Posterior vena cava (tissue), 2 donors: ENCODE results near the gene OR5H2. TPM values are rescaled to one million over a fixed set of nuclear protein-coding genes. Genes with fewer than 3 reads are reported as not detected.
"Not testable (repeated sequence)": the region's sequence is repeated elsewhere in the genome, so short reads cannot be mapped to it uniquely, and the experiment has no call there.

Experiments used
- DNase-seq: peaks from one replicate; pipeline ENCODE4 v3.0.0-alpha.2; 2020; ENCODE audit warnings: low spot score
- intact Hi-C, 2 donors: fragments of 100-400 bp; cut with DNase I; formaldehyde crosslinking; loops; one replicate each; pipeline versions ENCODE4 v1.14.1 to v1.14.2; 2022 to 2023
- long read RNA-seq, 2 donors: library from polyadenylated mRNA; unstranded; transcript quantifications; one replicate each; pipeline ENCODE4 v2.0.0, GENCODE V29; 2020 to 2021
- total RNA-seq, 2 donors: library from RNA; stranded (reverse); fragmentation: NEBNext Ultra II Directional; extraction: Animal tissue kit (Norgen Biotek cat#: 25700); gene quantifications; one replicate each; pipeline ENCODE4 v1.2.1, GENCODE V29; 2021
- donor health status: DM: yes; HTN: yes; CAD: no.
- donor health status: DM: yes; HTN: yes; CAD: no.

OR5H2 gene
- not detected for total RNA-seq
- long read RNA-seq, donor 1, result 0 reads
- long read RNA-seq, donor 2, result 0 reads

GRCh38 chr3:98282205-98282604 is at the start of gene OR5H2:
OR5H2 (plus strand) TSS chr3:98282505; CDS start chr3:98282903, 398 bp downstream.
- no peak for DNase-seq
- intact Hi-C loops, result no loop called here

GRCh38 chr3:98233468-98233867 is 48.8 kb upstream of the OR5H2 start:
- no peak for DNase-seq

GRCh38 chr3:98240131-98240530 is 42.2 kb upstream of the OR5H2 start:
- intact Hi-C loops, result no loop called here
- DNase-seq, result no peak

More at GRCh38 chr3:98233468-98233867, 48.8 kb upstream of the OR5H2 start:
- intact Hi-C loops, result no loop called here

GRCh38 chr3:98242155-98242554 is 40.1 kb upstream of the OR5H2 start:
- DNase-seq, result no peak
- intact Hi-C loops, result no loop called here

- intact Hi-C loops, result no loop called here
Observed at GRCh38 chr3:98243843-98244242, 38.5 kb upstream of the OR5H2 start.

GRCh38 chr3:98246142-98246541 is 36.2 kb upstream of the OR5H2 start:
- intact Hi-C loops, result no loop called here
- no peak for DNase-seq

More at GRCh38 chr3:98243843-98244242, 38.5 kb upstream of the OR5H2 start:
- DNase-seq, result no peak

GRCh38 chr3:98256026-98256425 is 26.3 kb upstream of the OR5H2 start:
- intact Hi-C loops, result not testable (repeated sequence)

GRCh38 chr3:98259707-98260106 is 22.6 kb upstream of the OR5H2 start:
- no peak for DNase-seq
- intact Hi-C loops, result no loop called here

More at GRCh38 chr3:98256026-98256425, 26.3 kb upstream of the OR5H2 start:
- DNase-seq, result not testable (repeated sequence)

GRCh38 chr3:98262046-98262445 is 20.3 kb upstream of the OR5H2 start:
- intact Hi-C loops, result no loop called here
- no peak for DNase-seq

GRCh38 chr3:98263944-98264343 is 18.4 kb upstream of the OR5H2 start, which contains the start of gene OR5H6:
OR5H6 (plus strand) TSS chr3:98264244; CDS start chr3:98264333, 89 bp downstream.
- DNase-seq, result no peak
- intact Hi-C loops, result no loop called here

- DNase-seq, result no peak
- intact Hi-C loops, result no loop called here
Observed at GRCh38 chr3:98269846-98270245, 12.5 kb upstream of the OR5H2 start.

- intact Hi-C loops, result no loop called here
- no peak for DNase-seq
Observed at GRCh38 chr3:98272126-98272525, 10.2 kb upstream of the OR5H2 start.

- intact Hi-C loops, result no loop called here
- no peak for DNase-seq
Observed at GRCh38 chr3:98274914-98275313, 7.4 kb upstream of the OR5H2 start.

- DNase-seq, result no peak
- intact Hi-C loops, result no loop called here
Observed at GRCh38 chr3:98290916-98291315, 8.6 kb downstream of the OR5H2 start.

GRCh38 chr3:98291332-98291957 is 9.1 kb downstream of the OR5H2 start:
- intact Hi-C loops, result no loop called here
- DNase-seq, result no peak

- DNase-seq, result no peak
- intact Hi-C loops, result no loop called here
Observed at GRCh38 chr3:98322101-98322500, 39.8 kb downstream of the OR5H2 start.

- intact Hi-C loops, result no loop called here
- no peak for DNase-seq
Observed at GRCh38 chr3:98322686-98323085, 40.4 kb downstream of the OR5H2 start.

GRCh38 chr3:98323425-98323824 is 41.1 kb downstream of the OR5H2 start:
- intact Hi-C loops, result no loop called here
- DNase-seq, result no peak

- intact Hi-C loops, result no loop called here
- DNase-seq, result no peak
Observed at GRCh38 chr3:98325055-98325454, 42.8 kb downstream of the OR5H2 start.

GRCh38 chr3:98326105-98326893 is 44.0 kb downstream of the OR5H2 start:
- DNase-seq, result no peak
- intact Hi-C loops, result no loop called here

GRCh38 chr3:98326945-98327344 is 44.6 kb downstream of the OR5H2 start:
- intact Hi-C loops, result no loop called here
- no peak for DNase-seq
